Spinal cord (tissue), 10 donors: ENCODE data around the gene DMD. TPM values are rescaled to one million over a fixed set of nuclear protein-coding genes. Genes with fewer than 3 reads are reported as not detected.

ENCODE experiments used
- DNase-seq, 6 donors: peaks; one replicate each; pipeline versions ENCODE4 v3.0.0 to v3.0.0-alpha.2; 2013 to 2015; ENCODE audit warnings: low spot score in 6 of 6, low read depth in 4 of 6
- H3K27ac ChIP-seq: one replicate; pipeline ENCODE4 v1.5.1; 2013; ENCODE audit warnings: low read depth, low read length, control low read depth
- H3K27me3 ChIP-seq: one replicate; pipeline ENCODE4 v1.6.1; 2013; ENCODE audit warnings: low read length; ENCODE audit not compliant: control insufficient read depth, insufficient read depth
- H3K36me3 ChIP-seq: one replicate; pipeline ENCODE4 v1.6.1; 2013; ENCODE audit warnings: low read length; ENCODE audit not compliant: control insufficient read depth, insufficient read depth
- H3K4me1 ChIP-seq: one replicate; pipeline ENCODE4 v1.6.1; 2013; ENCODE audit warnings: low read length; ENCODE audit not compliant: control insufficient read depth, insufficient read depth
- H3K4me3 ChIP-seq: one replicate; pipeline ENCODE4 v1.5.1; 2013; ENCODE audit warnings: low read depth, low read length, control low read depth
- H3K9me3 ChIP-seq: one replicate; pipeline ENCODE4 v1.6.1; 2013; ENCODE audit warnings: low read length; ENCODE audit not compliant: control insufficient read depth, insufficient read depth
- WGBS: methylation state at CpG from one replicate; pipeline ENCODE4 v1.1.5; 2013; ENCODE audit warnings: missing lambda C conversion rate; ENCODE audit not compliant: insufficient coverage; 5-methylcytosine and 5-hydroxymethylcytosine counted together
- polyA plus RNA-seq, 2 donors: library from polyadenylated mRNA; unstranded; fragments of 120-200 nt; gene quantifications; one replicate each; pipeline ENCODE4 v1.2.1, GENCODE V29; 2013; ENCODE audit not compliant: insufficient read length in 2 of 2
- total RNA-seq, 2 donors: library from RNA; depleted of rRNA in 1 of 2; stranded (reverse); fragments of 120-200 nt in 1 of 2; fragments of >200 nt in 1 of 2; gene quantifications; one replicate each; pipeline versions ENCODE4 v1.2.3 to v1.2.4, GENCODE V29; 2013 to 2014
- donor health status: healthy.

The DMD gene
- total and polyA plus RNA-seq, 4 donors = 28.4 to 112 (median 41.9) TPM

DNA sequence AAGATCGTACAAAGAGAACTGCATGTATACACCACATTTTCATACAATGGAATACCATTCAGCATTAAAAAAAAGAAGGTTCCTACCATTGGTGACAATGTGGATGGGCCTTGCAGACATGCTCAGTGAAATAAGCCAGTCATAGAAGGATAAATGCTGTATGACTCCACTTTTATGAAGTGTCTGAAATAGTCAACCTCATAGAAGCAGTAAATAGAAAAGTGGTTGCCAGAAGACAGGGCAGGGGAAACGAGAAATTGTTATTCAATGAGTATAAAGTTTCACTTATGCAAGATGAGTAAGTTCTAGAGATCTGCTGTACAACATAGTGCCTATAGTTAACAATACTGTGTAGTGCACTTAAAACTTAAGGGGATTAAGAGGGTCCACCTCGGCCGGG is 1882.1 kb downstream of the DMD start:
- WGBS = no CpG with 5 or more reads among the region's 4 CpGs
- H3K9me3 ChIP-seq = no peaks in the 10 kb centered on the region
- no peaks in the 10 kb centered on the region for H3K36me3 ChIP-seq
- H3K4me1 ChIP-seq = no peaks in the 10 kb centered on the region
- peaks cover 5% of the 10 kb centered on the region for H3K27me3 ChIP-seq
- no peak overlapping the region for H3K27ac ChIP-seq
- no peak overlapping the region for H3K4me3 ChIP-seq
- no peak for DNase-seq

DNA sequence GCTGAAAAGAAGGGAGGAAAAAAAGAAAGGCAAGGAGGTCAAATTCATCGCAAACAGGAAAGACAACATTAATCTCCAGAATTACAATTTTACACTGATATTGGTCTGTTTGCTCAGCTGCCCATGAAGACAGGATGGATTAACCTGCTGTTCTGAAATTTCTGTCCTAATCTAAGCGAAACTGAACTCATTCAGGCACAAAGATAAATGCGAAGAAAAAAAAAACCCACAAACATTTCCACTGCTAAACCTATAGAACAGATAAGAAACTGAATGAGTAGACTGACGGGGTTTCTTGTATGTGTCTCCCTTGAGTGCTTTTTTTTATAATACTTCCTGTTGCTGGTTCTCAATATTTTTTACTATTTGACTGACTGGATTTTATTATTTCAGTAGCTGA is 1887.7 kb downstream of the DMD start:
- H3K9me3 ChIP-seq = no peaks in the 10 kb centered on the region
- no CpG with 5 or more reads among the region's 4 CpGs for WGBS
- H3K4me3 ChIP-seq = no peak overlapping the region
- peaks cover 5% of the 10 kb centered on the region for H3K27me3 ChIP-seq
- H3K27ac ChIP-seq = no peak overlapping the region
- H3K36me3 ChIP-seq = no peaks in the 10 kb centered on the region
- DNase-seq = no peak
- H3K4me1 ChIP-seq = no peaks in the 10 kb centered on the region

DNA sequence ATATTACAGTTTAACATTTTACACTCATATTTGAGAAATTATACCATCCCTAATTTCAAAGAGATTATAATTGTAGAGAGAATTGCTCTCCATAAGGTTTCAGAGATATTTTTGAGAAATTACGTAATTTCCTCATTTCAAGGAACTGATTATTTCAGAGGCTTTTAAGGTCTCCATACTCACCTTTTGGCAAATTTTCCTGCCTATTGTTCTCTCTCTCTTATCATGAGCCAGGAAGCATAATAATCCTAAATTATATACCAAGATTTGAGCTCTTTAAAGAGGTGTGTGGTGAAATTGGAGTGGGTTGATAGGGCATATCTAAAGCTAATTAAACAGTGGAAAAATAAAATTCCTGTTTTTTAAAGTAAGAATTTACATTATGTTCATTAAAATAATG is 1890.6 kb downstream of the DMD start:
- Histone ChIP-seq H3K36me3 (no peaks in the 10 kb centered on the region), H3K4me1 (no peaks in the 10 kb centered on the region), H3K27ac (no peak overlapping the region), H3K4me3 (no peak overlapping the region), H3K27me3 (peaks cover 2% of the 10 kb centered on the region), H3K9me3 (no peaks in the 10 kb centered on the region)
- DNase-seq = no peak
- WGBS = no CpG with 5 or more reads among the region's 1 CpG

DNA sequence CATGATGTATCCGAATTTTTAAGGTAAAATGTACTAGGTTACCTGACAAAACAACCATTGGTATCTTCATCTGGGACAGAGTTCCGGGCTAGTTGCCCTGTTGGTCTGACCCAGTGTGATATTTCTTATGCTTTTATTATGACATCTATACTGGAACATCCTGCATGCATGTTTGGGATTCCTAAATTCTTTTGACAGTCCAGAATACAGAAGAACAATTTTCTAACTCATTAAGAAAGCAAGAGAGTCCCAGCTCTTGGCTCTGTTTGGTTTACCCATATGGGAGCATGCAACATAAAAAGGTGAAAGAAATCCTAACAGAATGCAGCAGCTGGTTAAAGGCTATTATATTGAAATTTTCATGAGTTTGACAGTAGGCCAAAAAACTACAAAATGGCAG is 1891.8 kb downstream of the DMD start:
- whole genome bisulfite sequencing = no CpG with 5 or more reads among the region's 2 CpGs
- no peak overlapping the region for H3K4me3 ChIP-seq
- H3K27ac ChIP-seq = no peak overlapping the region
- H3K9me3 ChIP-seq = no peaks in the 10 kb centered on the region
- H3K27me3 ChIP-seq = no peaks in the 10 kb centered on the region
- H3K36me3 ChIP-seq = no peaks in the 10 kb centered on the region
- no peak for DNase-seq
- H3K4me1 ChIP-seq = no peaks in the 10 kb centered on the region

DNA sequence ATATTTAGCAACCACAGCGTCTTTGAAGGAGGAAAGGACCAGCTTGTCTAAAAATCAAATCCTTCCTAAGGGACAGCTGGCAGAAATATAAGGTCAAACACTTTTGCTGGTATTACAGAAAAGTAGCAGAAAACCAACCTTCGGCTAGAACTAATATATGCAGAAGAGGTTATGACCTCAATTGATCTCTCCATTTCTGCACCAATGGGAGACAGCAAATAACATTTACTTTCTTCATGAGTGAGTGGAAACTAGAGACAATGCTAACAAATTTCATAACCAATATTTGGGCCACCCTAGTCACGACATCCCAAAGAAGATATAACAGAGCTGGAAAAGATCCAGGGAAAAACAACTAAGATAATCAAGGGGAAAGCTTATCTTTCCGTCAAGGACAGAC is 1892.5 kb downstream of the DMD start:
- no peak for DNase-seq
- Histone ChIP-seq H3K36me3 (no peaks in the 10 kb centered on the region), H3K9me3 (no peaks in the 10 kb centered on the region), H3K4me1 (no peaks in the 10 kb centered on the region), H3K4me3 (no peak overlapping the region), H3K27ac (no peak overlapping the region), H3K27me3 (no peaks in the 10 kb centered on the region)
- no CpG with 5 or more reads among the region's 4 CpGs for WGBS

DNA sequence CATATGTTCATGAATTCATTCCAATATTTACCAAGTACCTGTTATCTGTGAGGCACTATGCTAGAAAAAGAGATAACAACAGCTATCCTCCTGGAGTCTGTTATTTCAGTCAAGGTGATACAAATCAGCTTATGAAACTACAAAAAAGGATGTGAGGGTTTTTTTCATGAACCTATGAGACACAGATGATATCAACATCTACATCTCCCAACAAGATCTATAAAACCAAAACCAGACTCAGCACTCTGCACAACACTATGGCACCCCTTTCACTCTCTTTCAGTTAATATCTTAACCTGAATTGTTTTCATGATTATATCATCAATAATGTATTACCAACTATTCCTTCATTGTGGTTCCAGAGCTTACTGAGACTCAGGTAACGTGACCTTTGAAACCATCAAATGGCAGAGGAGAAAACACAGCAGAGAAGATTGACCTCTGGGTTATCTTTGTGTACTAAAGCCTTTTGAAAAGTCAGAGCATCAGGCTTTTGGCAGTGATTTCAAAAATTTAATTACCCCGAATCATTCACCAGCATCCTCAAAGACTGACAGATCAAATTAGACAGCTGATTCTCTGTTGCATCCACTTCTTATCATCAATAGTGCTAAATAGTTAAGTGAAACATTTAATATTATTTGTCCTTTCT is 1894.9 kb downstream of the DMD start:
- DNase-seq = no peak

DNA sequence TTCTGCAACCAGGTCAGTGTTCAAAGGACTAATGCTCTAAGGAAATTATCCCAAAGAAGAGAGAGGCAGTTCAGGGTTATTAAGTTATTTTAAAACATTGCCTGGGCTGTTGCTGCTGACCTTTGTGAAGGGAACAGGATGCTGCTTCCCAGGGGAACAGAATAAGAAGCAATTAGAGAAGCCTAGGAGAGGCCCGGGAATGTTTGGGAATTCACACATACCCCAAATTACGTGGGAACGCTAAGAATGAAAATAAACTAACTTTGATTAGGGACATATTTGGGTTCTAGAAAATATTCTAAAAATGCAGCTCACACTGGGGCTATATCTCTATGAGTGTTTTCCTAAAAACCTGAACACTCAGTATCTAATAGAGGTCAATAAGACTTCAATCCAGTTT is 1896.4 kb downstream of the DMD start:
- peaks cover 2% of the 10 kb centered on the region for H3K9me3 ChIP-seq
- no CpG with 5 or more reads among the region's 3 CpGs for WGBS

More for the DNA sequence above, 1894.9 kb downstream of the DMD start:
- Histone ChIP-seq H3K4me1 (no peaks in the 10 kb centered on the region), H3K36me3 (no peaks in the 10 kb centered on the region), H3K4me3 (no peak overlapping the region), H3K27ac (no peak overlapping the region), H3K9me3 (no peaks in the 10 kb centered on the region), H3K27me3 (no peaks in the 10 kb centered on the region)
- no CpG with 5 or more reads among the region's 2 CpGs for WGBS

DNA sequence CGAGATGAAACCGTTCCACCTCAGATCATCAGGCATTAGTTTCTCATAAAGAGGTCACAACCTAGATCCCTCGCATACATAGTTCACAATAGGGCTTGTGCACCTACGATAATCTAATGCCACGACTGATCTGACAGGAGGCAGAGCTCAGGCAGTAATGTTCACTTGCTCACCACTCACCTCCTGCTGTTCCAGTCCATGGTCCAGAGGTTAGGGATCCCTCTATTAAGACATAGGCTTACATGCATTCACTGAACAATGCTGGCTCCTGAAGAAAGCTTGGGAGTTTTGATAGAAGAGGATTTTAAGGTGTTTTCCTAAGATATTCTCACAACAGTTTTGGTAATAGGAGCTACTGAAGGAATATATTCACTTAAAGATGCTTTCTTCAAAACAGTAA is 1903.4 kb downstream of the DMD start:
- H3K4me3 ChIP-seq = no peak overlapping the region
- H3K27ac ChIP-seq = no peak overlapping the region
- no peaks in the 10 kb centered on the region for H3K27me3 ChIP-seq
- DNase-seq = no peak
- H3K36me3 ChIP-seq = no peaks in the 10 kb centered on the region
- H3K4me1 ChIP-seq = no peaks in the 10 kb centered on the region
- 81% methylated on average over 5 of the region's 5 CpGs for WGBS
- H3K9me3 ChIP-seq = peaks cover 2% of the 10 kb centered on the region

More for the DNA sequence above, 1896.4 kb downstream of the DMD start:
- Histone ChIP-seq H3K4me3 (no peak overlapping the region), H3K27ac (peak overlapping the region; percentile 27), H3K4me1 (no peaks in the 10 kb centered on the region), H3K27me3 (no peaks in the 10 kb centered on the region), H3K36me3 (no peaks in the 10 kb centered on the region)
- DNase-seq = peak in 1 of 6 donors; percentile 11

DNA sequence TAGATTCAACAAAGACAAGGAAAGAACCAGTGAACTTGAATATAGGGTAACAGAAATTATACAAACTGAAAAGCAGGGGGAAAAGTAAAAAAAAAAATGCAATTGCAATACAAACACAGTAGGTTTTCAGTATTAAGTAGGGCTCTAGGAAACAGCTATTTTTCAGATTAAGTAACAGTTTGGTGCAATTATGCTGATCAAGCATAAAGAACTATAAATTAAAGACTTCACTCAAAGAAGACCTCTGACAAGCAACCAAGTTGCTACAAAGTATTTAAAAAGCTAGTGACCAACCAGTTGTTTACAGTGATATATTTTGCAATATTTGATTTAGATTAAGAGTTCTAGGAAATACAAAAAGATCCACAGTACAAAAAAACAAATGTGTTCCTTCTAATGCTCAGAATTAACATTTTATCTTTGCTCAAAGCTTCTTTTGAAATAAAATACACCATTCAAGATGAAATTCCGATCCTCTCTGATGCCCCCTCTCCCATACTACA is 1908.7 kb downstream of the DMD start:
- no peak for DNase-seq
- H3K9me3 ChIP-seq = no peaks in the 10 kb centered on the region
- peaks cover 4% of the 10 kb centered on the region for H3K27me3 ChIP-seq
- H3K36me3 ChIP-seq = no peaks in the 10 kb centered on the region
- WGBS = no CpG with 5 or more reads among the region's 1 CpG
- no peak overlapping the region for H3K27ac ChIP-seq
- no peak overlapping the region for H3K4me3 ChIP-seq
- H3K4me1 ChIP-seq = no peaks in the 10 kb centered on the region

DNA sequence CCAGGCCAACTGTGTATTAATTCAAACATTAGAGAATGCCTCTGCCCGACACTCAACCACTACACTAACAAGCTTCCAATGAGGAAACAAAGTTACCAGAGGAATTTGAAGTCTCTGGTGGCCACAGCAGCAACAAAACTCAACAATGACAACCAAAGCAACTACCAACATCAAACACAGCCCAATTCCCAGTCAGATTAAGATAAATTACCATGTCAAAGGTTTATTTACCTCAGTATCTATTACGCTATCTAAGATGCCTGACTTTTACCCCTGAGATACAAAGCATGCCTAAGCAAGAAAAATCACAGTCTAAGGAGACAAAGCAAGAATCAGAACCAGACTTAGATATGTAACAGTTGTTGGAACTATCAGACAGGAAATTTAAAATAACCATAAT is 1909.4 kb downstream of the DMD start:
- WGBS = 66% methylated on average over 2 of the region's 2 CpGs
- H3K27me3 ChIP-seq = peaks cover 4% of the 10 kb centered on the region
- H3K4me1 ChIP-seq = no peaks in the 10 kb centered on the region
- no peak overlapping the region for H3K4me3 ChIP-seq
- no peak overlapping the region for H3K27ac ChIP-seq
- no peak for DNase-seq
- no peaks in the 10 kb centered on the region for H3K9me3 ChIP-seq
- H3K36me3 ChIP-seq = no peaks in the 10 kb centered on the region
